SK-N-SH (cell line): Measurements from ENCODE around the gene STAB1. TPM values are rescaled to one million over a fixed set of nuclear protein-coding genes. Genes with fewer than 3 reads are reported as not detected.

Experiments
- CTCF ChIA-PET: fragments of 300-600, 350-600 bp; formaldehyde crosslinking; extraction: SDS; loops from one replicate; lab custom pipeline; 2021; lab: Yijun Ruan, JAX
- POLR2A ChIA-PET: fragments of 350-600 bp; sonication (Branson Sonifier 250); formaldehyde crosslinking; extraction: SDS; loops from one replicate; lab custom pipeline; 2020; ENCODE audit warnings: antibody characterized with exemption, inconsistent platforms; lab: Yijun Ruan, JAX
- DNase-seq: peaks from one replicate; pipeline ENCODE4 v3.0.0; 2012
- H2AFZ ChIP-seq: fragments of 200-600 bp; sonication (generic); 2 replicates; pipeline ENCODE4 v1.8.1; 2016; ENCODE audit warnings: antibody characterized with exemption, mild to moderate bottlenecking, low read depth
- H3F3A ChIP-seq: fragments of 200-600 bp; sonication (generic); replicated peaks from 2 replicates; pipeline ENCODE3; 2016; ENCODE audit warnings: antibody characterized with exemption, mild to moderate bottlenecking; ENCODE audit not compliant: insufficient read depth
- H3K27ac ChIP-seq, 2 experiments: fragments of 200-500 bp in 1 of 2; fragments of 200-600 bp in 1 of 2; sonication (Bioruptor generic) in 1 of 2; sonication (generic), shearing (Covaris generic) in 1 of 2; 2 replicates each; pipeline versions ENCODE4 v1.5.1 to v1.6.1; 2014 to 2016; ENCODE audit warnings: low read depth in 2 of 2, inconsistent platforms in 1 of 2, low read length in 1 of 2, mild to moderate bottlenecking in 1 of 2, mixed read lengths in 1 of 2
- H3K27me3 ChIP-seq: fragments of 200-600 bp; sonication (generic), shearing (Covaris generic); 2 replicates; pipeline ENCODE4 v1.6.1; 2016; ENCODE audit warnings: mixed run types; ENCODE audit not compliant: insufficient read depth
- H3K36me3 ChIP-seq, 2 experiments: fragments of 200-500 bp in 1 of 2; fragments of 200-600 bp in 1 of 2; sonication (Bioruptor generic) in 1 of 2; sonication (generic) in 1 of 2; replicated peaks in 1 of 2; 2 replicates each; pipeline versions ENCODE3 to v1.5.1; 2014 to 2016; ENCODE audit warnings: low read length in 1 of 2, mild to moderate bottlenecking in 1 of 2; ENCODE audit not compliant: insufficient read depth in 2 of 2, control insufficient read depth in 1 of 2
- H3K4me1 ChIP-seq, 2 experiments: fragments of 200-500 bp in 1 of 2; fragments of 200-600 bp in 1 of 2; sonication (Bioruptor generic) in 1 of 2; sonication (generic), shearing (Covaris generic) in 1 of 2; 2 replicates each; pipeline versions ENCODE4 v1.5.1 to v1.6.1; 2014 to 2016; ENCODE audit warnings: low read depth in 1 of 2, low read length in 1 of 2, mixed run types in 1 of 2; ENCODE audit not compliant: insufficient read depth in 2 of 2, control insufficient read depth in 1 of 2
- H3K4me2 ChIP-seq: fragments of 200-600 bp; sonication (generic), shearing (Covaris generic); 2 replicates; pipeline ENCODE4 v1.6.1; 2017; ENCODE audit warnings: mixed run types
- H3K4me3 ChIP-seq, 2 experiments: fragments of 200-500 bp in 1 of 2; fragments of 200-600 bp in 1 of 2; sonication (Bioruptor generic) in 1 of 2; sonication (generic), shearing (Covaris generic) in 1 of 2; 2 replicates each; pipeline versions ENCODE4 v1.5.1 to v1.8.1; 2014 to 2016; ENCODE audit warnings: low read depth in 2 of 2, inconsistent platforms in 1 of 2, low read length in 1 of 2, mild to moderate bottlenecking in 1 of 2, mixed read lengths in 1 of 2, moderate library complexity in 1 of 2
- H3K79me2 ChIP-seq: fragments of 200-600 bp; sonication (generic); 2 replicates; pipeline ENCODE4 v1.8.1; 2017; ENCODE audit warnings: mild to moderate bottlenecking; ENCODE audit not compliant: insufficient read depth
- H3K9ac ChIP-seq: fragments of 200-600 bp; sonication (generic); 2 replicates; pipeline ENCODE4 v1.6.1; 2017; ENCODE audit warnings: mixed run types
- H3K9me2 ChIP-seq: fragments of 200-600 bp; sonication (generic); 2 replicates; pipeline ENCODE4 v1.6.1; 2017; ENCODE audit warnings: mixed run types
- H3K9me3 ChIP-seq: fragments of 200-600 bp; sonication (generic); 2 replicates; pipeline ENCODE4 v1.6.1; 2017; ENCODE audit warnings: mixed run types, mild to moderate bottlenecking, moderate library complexity
- H4K20me1 ChIP-seq: fragments of 200-600 bp; sonication (generic); 2 replicates; pipeline ENCODE4 v1.6.1; 2017; ENCODE audit warnings: mild to moderate bottlenecking, mixed run types; ENCODE audit not compliant: insufficient read depth
- EP300 ChIP-seq, 2 experiments: IDR thresholded peaks; 2 replicates each; pipeline versions ENCODE4 v1.4.0 to v1.6.1; 2012; ENCODE audit warnings: borderline replicate concordance in 1 of 2, low read depth in 1 of 2, low read length in 1 of 2
- FOXJ3 ChIP-seq: sonication (generic); formaldehyde crosslinking; IDR thresholded peaks from 2 replicates; pipeline ENCODE4 v1.5.1; 2020; ENCODE audit warnings: mild to moderate bottlenecking, missing genetic modification reagents
- IRF3 ChIP-seq: fragments of 150-350 bp; IDR thresholded peaks from 2 replicates; pipeline ENCODE4 v1.6.1; 2016; ENCODE audit warnings: mild to moderate bottlenecking, low read depth, low read length
- NFIC ChIP-seq: IDR thresholded peaks from 2 replicates; pipeline ENCODE4 v1.4.0; 2012; ENCODE audit warnings: borderline replicate concordance
- NRF1 ChIP-seq: IDR thresholded peaks from 2 replicates; pipeline ENCODE4 v1.6.1; 2012; ENCODE audit warnings: low read depth, mild to moderate bottlenecking, low read length
- RFX5 ChIP-seq: IDR thresholded peaks from 2 replicates; pipeline ENCODE4 v1.6.1; 2012; ENCODE audit warnings: mild to moderate bottlenecking, improper control_type of control experiment, low read length
- RXRA ChIP-seq: IDR thresholded peaks from 2 replicates; pipeline ENCODE4 v1.4.0; 2012; ENCODE audit warnings: low read depth, mild to moderate bottlenecking, borderline replicate concordance
- ZBTB33 ChIP-seq: IDR thresholded peaks from 2 replicates; pipeline ENCODE4 v1.4.0; 2012; ENCODE audit warnings: low read depth, borderline replicate concordance
- WGBS: methylation state at CpG from one replicate; pipeline ENCODE4 v1.1.6; 2017; ENCODE audit warnings: low lambda C conversion rate; 5-methylcytosine and 5-hydroxymethylcytosine counted together
- polyA plus RNA-seq, 3 experiments: library from polyadenylated mRNA; depleted of rRNA; stranded (reverse); fragments of >200 nt; gene quantifications; 2 replicates each; pipeline ENCODE4 v1.2.3, GENCODE V29; 2012

STAB1 gene
- polyA plus RNA-seq, 1 of the 3 experiments (the other 2 are of a cell fraction) = 0.05 TPM

- Histone ChIP-seq H3K4me2 (no peak overlapping the region), H3F3A (no peaks in the 10 kb centered on the region), H3K9ac (no peak overlapping the region), H3K36me3 (no peaks in the 10 kb centered on the region), H3K4me3 (no peak overlapping the region), H4K20me1 (no peaks in the 10 kb centered on the region), H3K27me3 (no peaks in the 10 kb centered on the region), H2AFZ (no peak overlapping the region), H3K9me2 (no peaks in the 10 kb centered on the region), H3K9me3 (no peaks in the 10 kb centered on the region), H3K4me1 (peaks cover 0 to 14% of the 10 kb centered on the region in 2 experiments; a peak in 1 of 4 replicates), H3K27ac (no peak overlapping the region), H3K79me2 (no peaks in the 10 kb centered on the region)
- CTCF ChIA-PET = interaction anchor here (0.5 to 2.3 kb wide), 4 partner anchors 12 to 103 kb away, joined by 3 to 7 read pairs (median 4); no protein-coding TSS in a partner anchor
- TF ChIP-seq RFX5 (no peak), NFIC (no peak), NRF1 (no peak), IRF3 (no peak)
- DNase-seq = no peak
- POLR2A ChIA-PET = interaction anchor here (1.3 kb wide), 1 partner anchor 9 kb away, joined by 5 read pairs; no protein-coding TSS in a partner anchor
- 81% methylated on average over 13 of the region's 24 CpGs for WGBS
Measured at GRCh38 chr3:52498137-52499054, 3.3 kb downstream of the STAB1 start.

GRCh38 chr3:52501046-52501445 lies 5.9 kb downstream of the STAB1 start:
- Histone ChIP-seq H3K27me3 (no peaks in the 10 kb centered on the region), H3K4me1 (peaks cover 0 to 11% of the 10 kb centered on the region in 2 experiments; a peak in 1 of 4 replicates), H3K36me3 (no peaks in the 10 kb centered on the region), H3F3A (no peaks in the 10 kb centered on the region), H2AFZ (no peak overlapping the region), H4K20me1 (no peaks in the 10 kb centered on the region), H3K4me2 (no peak overlapping the region), H3K9me3 (no peaks in the 10 kb centered on the region), H3K79me2 (no peaks in the 10 kb centered on the region), H3K27ac (no peak overlapping the region), H3K9me2 (no peaks in the 10 kb centered on the region), H3K9ac (no peak overlapping the region), H3K4me3 (no peak overlapping the region)
- no peak for DNase-seq
- 91% methylated on average over 7 of the region's 11 CpGs for WGBS
- ChIA-PET POLR2A (no interaction called here), CTCF (interaction anchor here (2.3 kb wide), 1 partner anchor 29 kb away, joined by 9 read pairs; no protein-coding TSS in a partner anchor)
- TF ChIP-seq EP300 (IDR thresholded peaks at IDR 0.05; ENCODE audit: borderline replicate concordance in 1 of 2, low read depth in 1 of 2, low read length in 1 of 2) (no peak), ZBTB33 (no peak), RXRA (no peak), NRF1 (no peak), FOXJ3 (CRISPR knock-in tag) (no peak)
